Suprapubic skin (tissue), 4 donors: ENCODE results near the gene PTPRN2. TPM values are rescaled to one million over a fixed set of nuclear protein-coding genes. Genes with fewer than 3 reads are reported as not detected.
"Not testable (repeated sequence)": the region's sequence is repeated elsewhere in the genome, so short reads cannot be mapped to it uniquely, and the experiment has no call there.

ENCODE experiments used
- DNase-seq, 2 donors: peaks; one replicate each; pipeline ENCODE4 v3.0.0-alpha.2; 2019; ENCODE audit warnings: low spot score in 2 of 2
- H3K27ac ChIP-seq: fragments of 200-600 bp; sonication (generic); one replicate; pipeline ENCODE4 v1.5.1; 2019
- H3K27me3 ChIP-seq: fragments of 200-600 bp; sonication (generic); one replicate; pipeline ENCODE4 v1.5.1; 2019
- H3K36me3 ChIP-seq: fragments of 200-600 bp; sonication (generic); one replicate; pipeline ENCODE4 v1.5.1; 2019
- H3K4me1 ChIP-seq: fragments of 200-600 bp; sonication (generic); one replicate; pipeline ENCODE4 v1.5.1; 2019
- H3K4me3 ChIP-seq: fragments of 200-600 bp; sonication (generic); one replicate; pipeline ENCODE4 v1.5.1; 2019; ENCODE audit warnings: mild to moderate bottlenecking
- H3K9me3 ChIP-seq: fragments of 200-600 bp; sonication (generic); one replicate; pipeline ENCODE4 v1.5.1; 2019
- EP300 ChIP-seq: sonication (generic); formaldehyde crosslinking; IDR thresholded peaks from one replicate; pipeline ENCODE4 v1.6.1; 2017; ENCODE audit warnings: antibody characterized with exemption
- POLR2A ChIP-seq, 2 donors: fragments of 450-650 bp; IDR thresholded peaks; one replicate each; pipeline ENCODE4 v1.6.1; 2017; ENCODE audit warnings: antibody characterized with exemption in 2 of 2, mild to moderate bottlenecking in 2 of 2, moderate library complexity in 2 of 2
- POLR2AphosphoS5 ChIP-seq, 3 donors: sonication (generic); formaldehyde crosslinking; IDR thresholded peaks; one replicate each; pipeline ENCODE4 v1.6.1; 2017; ENCODE audit warnings: antibody characterized with exemption in 3 of 3
- WGBS: methylation state at CpG from one replicate; pipeline ENCODE4 v1.1.5; 2018; 5-methylcytosine and 5-hydroxymethylcytosine counted together
- total RNA-seq, 4 donors: library from RNA; depleted of rRNA; stranded (reverse); fragments of >200 nt; gene quantifications; one replicate each; pipeline ENCODE4 v1.1.0, GENCODE V29; 2016
- TF ChIP-seq, protein P1 (sequence below), 2 donors: fragments of 200-600 bp in 1 of 2; fragments of 450-650 bp in 1 of 2; sonication (generic) in 1 of 2; IDR thresholded peaks; one replicate each; pipeline ENCODE4 v1.5.1; 2016 to 2019; ENCODE audit warnings: antibody characterized with exemption in 2 of 2, mild to moderate bottlenecking in 1 of 2, moderate library complexity in 1 of 2

PTPRN2 gene
- total RNA-seq, 4 donors from 2014 or later: 0.23 to 1.8 (median 1.3) TPM

- Histone ChIP-seq H3K36me3 (no peaks in the 10 kb centered on the region), H3K27ac (no peak overlapping the region), H3K27me3 (peaks cover 72% of the 10 kb centered on the region), H3K9me3 (no peaks in the 10 kb centered on the region), H3K4me1 (no peaks in the 10 kb centered on the region), H3K4me3 (no peak overlapping the region)
- WGBS: 78% methylated on average over 9 of the region's 9 CpGs
- TF ChIP-seq POLR2A (IDR thresholded peaks at IDR 0.05) (no peak), EP300 (no peak), POLR2AphosphoS5 (IDR thresholded peaks at IDR 0.05) (no peak)
- TF ChIP-seq, protein P1, sequence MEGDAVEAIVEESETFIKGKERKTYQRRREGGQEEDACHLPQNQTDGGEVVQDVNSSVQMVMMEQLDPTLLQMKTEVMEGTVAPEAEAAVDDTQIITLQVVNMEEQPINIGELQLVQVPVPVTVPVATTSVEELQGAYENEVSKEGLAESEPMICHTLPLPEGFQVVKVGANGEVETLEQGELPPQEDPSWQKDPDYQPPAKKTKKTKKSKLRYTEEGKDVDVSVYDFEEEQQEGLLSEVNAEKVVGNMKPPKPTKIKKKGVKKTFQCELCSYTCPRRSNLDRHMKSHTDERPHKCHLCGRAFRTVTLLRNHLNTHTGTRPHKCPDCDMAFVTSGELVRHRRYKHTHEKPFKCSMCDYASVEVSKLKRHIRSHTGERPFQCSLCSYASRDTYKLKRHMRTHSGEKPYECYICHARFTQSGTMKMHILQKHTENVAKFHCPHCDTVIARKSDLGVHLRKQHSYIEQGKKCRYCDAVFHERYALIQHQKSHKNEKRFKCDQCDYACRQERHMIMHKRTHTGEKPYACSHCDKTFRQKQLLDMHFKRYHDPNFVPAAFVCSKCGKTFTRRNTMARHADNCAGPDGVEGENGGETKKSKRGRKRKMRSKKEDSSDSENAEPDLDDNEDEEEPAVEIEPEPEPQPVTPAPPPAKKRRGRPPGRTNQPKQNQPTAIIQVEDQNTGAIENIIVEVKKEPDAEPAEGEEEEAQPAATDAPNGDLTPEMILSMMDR (IDR thresholded peaks at IDR 0.05): no peak
- DNase-seq: peak in 1 of 2 donors; percentile 35
Measured at GRCh38 chr7:157704365-157704764, 883.3 kb downstream of the PTPRN2 start.

GRCh38 chr7:157703534-157704195, 884.0 kb downstream of the PTPRN2 start:
- WGBS: 79% methylated on average over 18 of the region's 21 CpGs
- H3K27ac ChIP-seq: no peak overlapping the region
- H3K4me3 ChIP-seq: no peak overlapping the region
- H3K9me3 ChIP-seq: no peaks in the 10 kb centered on the region
- no peaks in the 10 kb centered on the region for H3K4me1 ChIP-seq
- H3K36me3 ChIP-seq: no peaks in the 10 kb centered on the region
- TF ChIP-seq, protein P1 (IDR thresholded peaks at IDR 0.05): no peak
- TF ChIP-seq EP300 (no peak), POLR2AphosphoS5 (IDR thresholded peaks at IDR 0.05) (no peak), POLR2A (IDR thresholded peaks at IDR 0.05) (no peak)
- DNase-seq: peak in 1 of 2 donors; percentile 61
- H3K27me3 ChIP-seq: peaks cover 74% of the 10 kb centered on the region

DNA sequence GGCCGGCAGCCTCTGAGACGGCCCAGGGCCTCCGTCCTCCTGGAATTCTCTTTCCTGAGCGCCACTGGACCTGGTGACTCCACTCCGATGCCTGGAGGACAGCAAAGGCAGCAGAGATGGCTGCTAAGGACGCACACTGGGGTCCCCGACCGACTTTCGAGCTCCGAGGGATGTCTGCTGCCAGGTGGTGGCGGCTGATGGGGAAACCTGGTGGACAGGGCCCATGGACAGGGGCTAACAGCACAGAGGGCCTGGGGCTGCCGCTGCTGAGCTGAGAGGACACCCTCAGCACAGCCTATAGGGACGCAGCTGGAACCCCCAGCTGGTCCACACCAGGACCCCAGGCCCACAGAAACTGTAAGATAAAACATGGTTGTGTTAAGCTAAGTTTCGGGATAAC, 884.5 kb downstream of the PTPRN2 start:
- Histone ChIP-seq H3K27ac (no peak overlapping the region), H3K36me3 (no peaks in the 10 kb centered on the region), H3K27me3 (peaks cover 72% of the 10 kb centered on the region), H3K4me3 (no peak overlapping the region), H3K4me1 (no peaks in the 10 kb centered on the region), H3K9me3 (no peaks in the 10 kb centered on the region)
- TF ChIP-seq POLR2AphosphoS5 (IDR thresholded peaks at IDR 0.05) (no peak), EP300 (no peak), POLR2A (IDR thresholded peaks at IDR 0.05) (no peak)
- TF ChIP-seq, protein P1 (IDR thresholded peaks at IDR 0.05): no peak
- peak in 1 of 2 donors; percentile 67 for DNase-seq
- 76% methylated on average over 14 of the region's 14 CpGs for WGBS

GRCh38 chr7:157702311-157703023, 885.2 kb downstream of the PTPRN2 start:
- Histone ChIP-seq H3K27ac (no peak overlapping the region), H3K9me3 (no peaks in the 10 kb centered on the region), H3K27me3 (peaks cover 71% of the 10 kb centered on the region), H3K36me3 (no peaks in the 10 kb centered on the region), H3K4me1 (no peaks in the 10 kb centered on the region), H3K4me3 (no peak overlapping the region)
- DNase-seq: peak in 1 of 2 donors; percentile 59
- 79% methylated on average over 12 of the region's 21 CpGs for WGBS
- TF ChIP-seq, protein P1 (IDR thresholded peaks at IDR 0.05): no peak
- TF ChIP-seq EP300 (no peak), POLR2A (IDR thresholded peaks at IDR 0.05) (no peak), POLR2AphosphoS5 (IDR thresholded peaks at IDR 0.05) (no peak)

- 84% methylated on average over 34 of the region's 34 CpGs for WGBS
- not testable (repeated sequence) for H3K36me3 ChIP-seq, H3K4me1 ChIP-seq, H3K27ac ChIP-seq, H3K9me3 ChIP-seq, H3K4me3 ChIP-seq
- peaks cover 64% of the 10 kb centered on the region for H3K27me3 ChIP-seq
- DNase-seq: peak in 1 of 2 donors; percentile 38
Measured at GRCh38 chr7:157701395-157702180, 886.0 kb downstream of the PTPRN2 start.
